GM23248 (cell line): Measurements from ENCODE around the gene DEFB113. TPM values are rescaled to one million over a fixed set of nuclear protein-coding genes. Genes with fewer than 3 reads are reported as not detected.

ENCODE experiments used
- DNase-seq: peaks from one replicate; pipeline ENCODE4 v3.0.0-alpha.2; 2015
- H2AFZ ChIP-seq: fragments of 200-600 bp; sonication (generic); 2 replicates; pipeline ENCODE4 v1.6.1; 2016; ENCODE audit warnings: antibody characterized with exemption
- H3F3A ChIP-seq: fragments of 200-600 bp; sonication (generic); 2 replicates; pipeline ENCODE4 v1.6.1; 2016; ENCODE audit warnings: mild to moderate bottlenecking, antibody characterized with exemption, mixed run types; ENCODE audit not compliant: insufficient read depth
- H3K27ac ChIP-seq: fragments of 200-600 bp; sonication (generic); 2 replicates; pipeline ENCODE4 v1.5.1; 2016; ENCODE audit warnings: mild to moderate bottlenecking
- H3K27me3 ChIP-seq: fragments of 200-600 bp; sonication (generic); replicated peaks from 2 replicates; pipeline ENCODE4 v1.6.1; 2016; ENCODE audit warnings: mild to moderate bottlenecking; ENCODE audit not compliant: insufficient read depth
- H3K36me3 ChIP-seq: fragments of 200-600 bp; sonication (generic); 2 replicates; pipeline ENCODE4 v1.6.1; 2016; ENCODE audit warnings: low read depth, mild to moderate bottlenecking
- H3K4me1 ChIP-seq: fragments of 200-600 bp; sonication (generic); 2 replicates; pipeline ENCODE4 v1.6.1; 2016; ENCODE audit warnings: mild to moderate bottlenecking; ENCODE audit not compliant: insufficient read depth
- H3K4me2 ChIP-seq: fragments of 200-600 bp; sonication (generic); one replicate; pipeline ENCODE4 v1.6.1; 2016; ENCODE audit warnings: mild to moderate bottlenecking; ENCODE audit not compliant: unreplicated experiment
- H3K4me3 ChIP-seq: fragments of 200-600 bp; sonication (generic); 2 replicates; pipeline ENCODE4 v1.5.1; 2016; ENCODE audit warnings: mild to moderate bottlenecking
- H3K79me2 ChIP-seq: fragments of 200-600 bp; sonication (generic); 2 replicates; pipeline ENCODE4 v1.6.1; 2016; ENCODE audit warnings: mild to moderate bottlenecking; ENCODE audit not compliant: insufficient read depth
- H3K9ac ChIP-seq: fragments of 200-600 bp; sonication (generic); 2 replicates; pipeline ENCODE4 v1.6.1; 2016; ENCODE audit warnings: mild to moderate bottlenecking
- H3K9me2 ChIP-seq: fragments of 200-600 bp; sonication (generic); 2 replicates; pipeline ENCODE4 v1.6.1; 2016; ENCODE audit warnings: mixed run types, mild to moderate bottlenecking, moderate library complexity; ENCODE audit not compliant: insufficient read depth
- H3K9me3 ChIP-seq: fragments of 200-600 bp; sonication (generic); one replicate; pipeline ENCODE4 v1.6.1; 2017; ENCODE audit warnings: low read depth
- H4K20me1 ChIP-seq: fragments of 200-600 bp; sonication (generic); 2 replicates; pipeline ENCODE4 v1.6.0; 2016; ENCODE audit not compliant: insufficient read depth
- EZH2 ChIP-seq: fragments of 200-600 bp; sonication (generic); IDR thresholded peaks from 2 replicates; pipeline ENCODE4 v1.6.1; 2018; ENCODE audit warnings: antibody characterized with exemption, mild to moderate bottlenecking; ENCODE audit not compliant: insufficient read depth, poor library complexity, severe bottlenecking
- EZH2phosphoT487 ChIP-seq: fragments of 200-600 bp; sonication (generic); IDR thresholded peaks from 2 replicates; pipeline ENCODE4 v1.6.1; 2018; ENCODE audit warnings: antibody characterized with exemption, moderate library complexity, mild to moderate bottlenecking, low read depth; ENCODE audit not compliant: insufficient read depth
- WGBS, 2 experiments: methylation state at CpG; one replicate each; pipeline ENCODE4 v1.1.6; 2015 to 2017; ENCODE audit warnings: low lambda C conversion rate in 2 of 2, low coverage in 1 of 2; ENCODE audit errors: missing lambda C conversion rate in 2 of 2; 5-methylcytosine and 5-hydroxymethylcytosine counted together
- in situ Hi-C: fragments of 300-500 bp; cut with MboI; formaldehyde crosslinking; loops from 2 replicates; pipeline ENCODE4 v1.15.0; 2020
- polyA plus RNA-seq: library from polyadenylated mRNA; unstranded; fragments of >200 nt; fragmentation: Nextera tagmentation; extraction: Ambion mirVana; gene quantifications from 2 replicates; pipeline ENCODE4 v1.2.1, GENCODE V29; 2016
- total RNA-seq: library from RNA; depleted of rRNA; stranded (reverse); fragments of >200 nt; shearing (Covaris generic); gene quantifications from 2 replicates; pipeline ENCODE4 v1.2.3, GENCODE V29; 2014

DEFB113 gene
- total and polyA plus RNA-seq, 2 experiments from 2014 or later = not detected

GRCh38 chr6:49958180-49958579 is 11.2 kb downstream of the DEFB113 start:
- Histone ChIP-seq H4K20me1 (no peaks in the 10 kb centered on the region), H3K27ac (no peak overlapping the region), H3K79me2 (no peaks in the 10 kb centered on the region), H3K4me3 (no peak overlapping the region), H3K4me2 (no peak overlapping the region), H3K27me3 (no peaks in the 10 kb centered on the region), H2AFZ (no peak overlapping the region), H3K9ac (no peak overlapping the region), H3F3A (no peaks in the 10 kb centered on the region), H3K9me2 (no peaks in the 10 kb centered on the region), H3K9me3 (no peaks in the 10 kb centered on the region), H3K4me1 (no peaks in the 10 kb centered on the region), H3K36me3 (no peaks in the 10 kb centered on the region)
- no peak for TF ChIP-seq EZH2
- no peak for TF ChIP-seq EZH2phosphoT487
- DNase-seq = no peak
- 4 to 16% methylated on average over 1 of the region's 1 CpG for WGBS, 2 experiments
- in situ Hi-C loops = no loop called here

GRCh38 chr6:49955847-49956246 is 13.6 kb downstream of the DEFB113 start:
- Histone ChIP-seq H3K4me3 (no peak overlapping the region), H3K36me3 (no peaks in the 10 kb centered on the region), H3K4me2 (no peak overlapping the region), H3K27me3 (no peaks in the 10 kb centered on the region), H3K9me2 (no peaks in the 10 kb centered on the region), H3K79me2 (no peaks in the 10 kb centered on the region), H3K4me1 (no peaks in the 10 kb centered on the region), H3F3A (no peaks in the 10 kb centered on the region), H3K27ac (no peak overlapping the region), H2AFZ (no peak overlapping the region), H4K20me1 (no peaks in the 10 kb centered on the region), H3K9ac (no peak overlapping the region), H3K9me3 (no peaks in the 10 kb centered on the region)
- TF ChIP-seq EZH2phosphoT487 (no peak), EZH2 (no peak)
- no peak for DNase-seq
- in situ Hi-C loops = no loop called here

GRCh38 chr6:49951926-49952325 is 17.5 kb downstream of the DEFB113 start:
- Histone ChIP-seq H3K9ac (no peak overlapping the region), H3K9me3 (no peaks in the 10 kb centered on the region), H3K9me2 (no peaks in the 10 kb centered on the region), H3K79me2 (no peaks in the 10 kb centered on the region), H3F3A (no peaks in the 10 kb centered on the region), H3K4me3 (no peak overlapping the region), H2AFZ (no peak overlapping the region), H3K4me1 (no peaks in the 10 kb centered on the region), H3K27me3 (no peaks in the 10 kb centered on the region), H3K4me2 (no peak overlapping the region), H3K27ac (no peak overlapping the region), H4K20me1 (no peaks in the 10 kb centered on the region), H3K36me3 (no peaks in the 10 kb centered on the region)
- in situ Hi-C loops = no loop called here
- DNase-seq = no peak
- TF ChIP-seq EZH2phosphoT487 = no peak
- WGBS, 2 experiments = 3 to 5% methylated on average over 2 of the region's 2 CpGs

- no peaks in the 10 kb centered on the region for H3K36me3 ChIP-seq
- no peaks in the 10 kb centered on the region for H3K9me2 ChIP-seq
- no peaks in the 10 kb centered on the region for H3F3A ChIP-seq
- no peak overlapping the region; the same call in 1 of the 2 replicates for H2AFZ ChIP-seq
- in situ Hi-C loops = no loop called here
- H3K27ac ChIP-seq = no peak overlapping the region
- H3K4me1 ChIP-seq = no peaks in the 10 kb centered on the region
- no peak for DNase-seq
- no peak overlapping the region for H3K4me2 ChIP-seq
- no peak overlapping the region for H3K4me3 ChIP-seq
- H4K20me1 ChIP-seq = no peaks in the 10 kb centered on the region
- no peak overlapping the region for H3K9ac ChIP-seq
- no peaks in the 10 kb centered on the region for H3K9me3 ChIP-seq
- WGBS, 2 experiments = 58 to 80% methylated on average over 2 of the region's 2 CpGs
- H3K27me3 ChIP-seq = no peaks in the 10 kb centered on the region
- no peaks in the 10 kb centered on the region for H3K79me2 ChIP-seq
- TF ChIP-seq EZH2 = no peak
- TF ChIP-seq EZH2phosphoT487 = no peak
Observed at GRCh38 chr6:49950415-49950751, 19.0 kb downstream of the DEFB113 start.

GRCh38 chr6:49949062-49949461 is 20.4 kb downstream of the DEFB113 start:
- TF ChIP-seq EZH2phosphoT487 (no peak), EZH2 (no peak)
- WGBS, 2 experiments = 20 to 24% methylated on average over 4 of the region's 4 CpGs
- Histone ChIP-seq H3F3A (no peaks in the 10 kb centered on the region), H3K9me2 (no peaks in the 10 kb centered on the region), H3K9me3 (no peaks in the 10 kb centered on the region), H3K4me1 (no peaks in the 10 kb centered on the region), H3K79me2 (no peaks in the 10 kb centered on the region), H3K9ac (no peak overlapping the region), H3K36me3 (no peaks in the 10 kb centered on the region), H3K27me3 (no peaks in the 10 kb centered on the region), H3K27ac (no peak overlapping the region), H2AFZ (no peak overlapping the region; the same call in 1 of the 2 replicates), H4K20me1 (no peaks in the 10 kb centered on the region), H3K4me2 (no peak overlapping the region), H3K4me3 (no peak overlapping the region)
- no peak for DNase-seq
- in situ Hi-C loops = no loop called here
